HEK293 (cell line): Measurements from ENCODE around the gene EPB41L2.

ENCODE experiments used
- CTCF ChIA-PET: fragments of 350-600 bp; formaldehyde crosslinking; extraction: SDS; loops from one replicate; lab custom pipeline; 2021; ENCODE audit warnings: antibody characterized with exemption; lab: Yijun Ruan, JAX
- POLR2A ChIA-PET: fragments of 300-600 bp; formaldehyde crosslinking; extraction: SDS; loops from one replicate; lab custom pipeline; 2020; ENCODE audit warnings: antibody characterized with exemption, inconsistent platforms; lab: Yijun Ruan, JAX
- H3K27ac ChIP-seq: fragments of 200-500 bp; sonication (Bioruptor generic); 2 replicates; pipeline ENCODE4 v1.5.1; 2014; ENCODE audit warnings: low read depth, low read length, control low read depth, inconsistent platforms; ENCODE audit errors: extremely low read depth
- H3K36me3 ChIP-seq, 2 experiments: fragments of 200-500 bp in 1 of 2; sonication (Bioruptor generic) in 1 of 2; 1 replicate in 1 of 2; 2 replicates in 1 of 2; pipeline ENCODE4 v1.5.1; 2014 to 2017; ENCODE audit warnings: inconsistent platforms in 2 of 2, low read length in 2 of 2; ENCODE audit not compliant: control insufficient read depth in 2 of 2, insufficient read depth in 1 of 2
- H3K4me1 ChIP-seq: fragments of 200-500 bp; sonication (Bioruptor generic); 2 replicates; pipeline ENCODE4 v1.5.1; 2014; ENCODE audit warnings: mild to moderate bottlenecking, low read length, inconsistent platforms; ENCODE audit not compliant: control insufficient read depth, insufficient read depth
- H3K4me3 ChIP-seq: 2 replicates; pipeline ENCODE4 v1.5.1; 2011; ENCODE audit warnings: low read depth, mild to moderate bottlenecking, control low read depth, low read length, moderate library complexity
- H3K9me3 ChIP-seq: fragments of 200-500 bp; sonication (Bioruptor generic); 2 replicates; pipeline ENCODE4 v1.5.1; 2014; ENCODE audit warnings: low read depth, low read length, inconsistent platforms; ENCODE audit not compliant: control insufficient read depth, insufficient read depth
- SCRT2 ChIP-seq: fragments of 450-650 bp; formaldehyde crosslinking; IDR thresholded peaks from 2 replicates; pipeline ENCODE4 v1.5.1; 2016; ENCODE audit warnings: missing biosample characterization, missing genetic modification characterization
- ZNF121 ChIP-seq: fragments of 450-650 bp; formaldehyde crosslinking; IDR thresholded peaks from 2 replicates; pipeline ENCODE4 v1.5.1; 2016; ENCODE audit warnings: missing biosample characterization, missing genetic modification characterization
- ZNF266 ChIP-seq: fragments of 450-650 bp; formaldehyde crosslinking; IDR thresholded peaks from 2 replicates; pipeline ENCODE4 v1.5.1; 2016; ENCODE audit warnings: missing biosample characterization, missing genetic modification characterization, low read depth
- ZNF639 ChIP-seq: fragments of 450-650 bp; formaldehyde crosslinking; IDR thresholded peaks from 2 replicates; pipeline ENCODE4 v1.5.1; 2016; ENCODE audit warnings: missing biosample characterization, missing genetic modification characterization
- ZNF658 ChIP-seq: fragments of 450-650 bp; formaldehyde crosslinking; IDR thresholded peaks from 2 replicates; pipeline ENCODE4; 2016; ENCODE audit warnings: missing biosample characterization, missing genetic modification characterization
- ZNF660 ChIP-seq: fragments of 450-650 bp; IDR thresholded peaks from 2 replicates; pipeline ENCODE4 v1.5.1; 2018; ENCODE audit warnings: missing biosample characterization, mild to moderate bottlenecking, missing genetic modification characterization
- TF ChIP-seq, protein P1 (sequence below): fragments of 450-650 bp; formaldehyde crosslinking; IDR thresholded peaks from 2 replicates; pipeline ENCODE4 v1.5.0; 2017; ENCODE audit warnings: missing biosample characterization, missing genetic modification characterization, borderline replicate concordance

Gene EPB41L2

GRCh38 chr6:130794738-130795137 lies 268.3 kb downstream of the EPB41L2 start (continued):
- TF ChIP-seq ZNF639 (tag by site-specific recombination) (no peak), ZNF658 (tag by site-specific recombination) (no peak), SCRT2 (no peak), ZNF121 (no peak), ZNF660 (tag by site-specific recombination) (no peak)

- ChIA-PET CTCF (no interaction called here), POLR2A (no interaction called here)
- TF ChIP-seq ZNF266 (tag by site-specific recombination), result peak; percentile 81
- TF ChIP-seq, protein P1, sequence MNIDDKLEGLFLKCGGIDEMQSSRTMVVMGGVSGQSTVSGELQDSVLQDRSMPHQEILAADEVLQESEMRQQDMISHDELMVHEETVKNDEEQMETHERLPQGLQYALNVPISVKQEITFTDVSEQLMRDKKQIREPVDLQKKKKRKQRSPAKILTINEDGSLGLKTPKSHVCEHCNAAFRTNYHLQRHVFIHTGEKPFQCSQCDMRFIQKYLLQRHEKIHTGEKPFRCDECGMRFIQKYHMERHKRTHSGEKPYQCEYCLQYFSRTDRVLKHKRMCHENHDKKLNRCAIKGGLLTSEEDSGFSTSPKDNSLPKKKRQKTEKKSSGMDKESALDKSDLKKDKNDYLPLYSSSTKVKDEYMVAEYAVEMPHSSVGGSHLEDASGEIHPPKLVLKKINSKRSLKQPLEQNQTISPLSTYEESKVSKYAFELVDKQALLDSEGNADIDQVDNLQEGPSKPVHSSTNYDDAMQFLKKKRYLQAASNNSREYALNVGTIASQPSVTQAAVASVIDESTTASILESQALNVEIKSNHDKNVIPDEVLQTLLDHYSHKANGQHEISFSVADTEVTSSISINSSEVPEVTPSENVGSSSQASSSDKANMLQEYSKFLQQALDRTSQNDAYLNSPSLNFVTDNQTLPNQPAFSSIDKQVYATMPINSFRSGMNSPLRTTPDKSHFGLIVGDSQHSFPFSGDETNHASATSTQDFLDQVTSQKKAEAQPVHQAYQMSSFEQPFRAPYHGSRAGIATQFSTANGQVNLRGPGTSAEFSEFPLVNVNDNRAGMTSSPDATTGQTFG (tag by site-specific recombination), result no peak
Measured at GRCh38 chr6:130794010-130794697, 268.9 kb downstream of the EPB41L2 start.

More at GRCh38 chr6:130794010-130794697, 268.9 kb downstream of the EPB41L2 start:
- no peak overlapping the region for H3K27ac ChIP-seq
- no peaks in the 10 kb centered on the region for H3K36me3 ChIP-seq
- H3K4me3 ChIP-seq, result no peak overlapping the region
- peaks cover 5% of the 10 kb centered on the region; the same call in 1 of the 2 replicates for H3K4me1 ChIP-seq
- no peaks in the 10 kb centered on the region; the same call in 1 of the 2 replicates for H3K9me3 ChIP-seq
